GM19372 (cell line): ENCODE measurements around the gene AOX1.
"Not testable (repeated sequence)": the region's sequence is repeated elsewhere in the genome, so short reads cannot be mapped to it uniquely, and the experiment has no call there.

Experiments used
- ATAC-seq: cut with Tn5 transposase; IDR thresholded peaks from one replicate; pipeline ENCODE4 v1.9.1; 2021; ENCODE audit warnings: mild to moderate bottlenecking, low read depth, moderate library complexity; ENCODE audit not compliant: unreplicated experiment

AOX1 gene

DNA sequence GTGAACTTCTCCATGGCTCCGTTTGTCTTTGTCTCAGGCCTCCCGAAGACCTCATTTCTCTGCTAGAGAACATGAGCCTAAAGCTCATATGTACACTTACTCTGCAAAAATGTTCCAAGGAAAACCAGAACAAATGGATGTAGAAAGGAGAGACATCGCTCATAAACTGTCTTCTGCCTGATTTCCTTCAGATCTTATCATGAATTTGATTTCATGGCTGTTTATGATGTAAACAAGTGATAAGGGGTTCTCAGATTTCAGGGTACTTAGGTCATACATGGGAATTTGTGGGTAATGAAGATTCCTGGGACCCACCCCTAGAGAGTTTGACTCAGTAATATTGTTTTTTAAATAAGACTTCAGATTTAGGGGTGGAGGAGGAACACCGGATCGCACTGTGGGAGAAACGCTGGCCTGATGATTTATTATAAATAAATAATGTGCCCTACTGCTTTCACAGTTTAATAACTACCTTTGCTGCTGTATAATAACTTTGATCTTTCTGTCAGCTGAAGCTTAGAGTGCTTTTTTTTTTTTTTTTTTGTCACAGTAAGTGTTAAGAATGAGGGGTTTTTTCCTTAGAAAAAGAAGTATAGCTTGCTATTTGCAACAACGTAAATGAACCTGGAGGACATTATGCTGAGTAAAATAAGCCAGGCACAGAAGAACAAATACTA, 14.9 kb downstream of the AOX1 start:
- ATAC-seq: no peak

DNA sequence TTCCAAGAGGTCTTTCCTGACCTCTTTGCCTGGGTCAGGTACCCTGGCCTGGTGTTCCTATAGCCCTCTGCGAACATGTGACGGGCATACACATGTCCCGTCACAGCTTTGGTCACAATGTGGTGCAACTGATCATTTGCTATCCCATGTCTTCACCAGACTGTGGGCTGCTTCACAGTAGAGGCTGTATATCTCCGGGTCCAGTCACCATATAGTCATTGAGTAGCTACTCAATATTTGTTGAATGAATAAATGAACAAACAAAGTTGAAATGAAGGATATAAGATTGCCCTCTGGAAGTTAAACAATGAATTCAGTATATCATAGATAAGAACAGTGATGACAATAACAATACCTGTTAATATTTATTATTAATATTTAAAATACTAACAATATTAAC, 16.8 kb downstream of the AOX1 start:
- ATAC-seq: no peak

DNA sequence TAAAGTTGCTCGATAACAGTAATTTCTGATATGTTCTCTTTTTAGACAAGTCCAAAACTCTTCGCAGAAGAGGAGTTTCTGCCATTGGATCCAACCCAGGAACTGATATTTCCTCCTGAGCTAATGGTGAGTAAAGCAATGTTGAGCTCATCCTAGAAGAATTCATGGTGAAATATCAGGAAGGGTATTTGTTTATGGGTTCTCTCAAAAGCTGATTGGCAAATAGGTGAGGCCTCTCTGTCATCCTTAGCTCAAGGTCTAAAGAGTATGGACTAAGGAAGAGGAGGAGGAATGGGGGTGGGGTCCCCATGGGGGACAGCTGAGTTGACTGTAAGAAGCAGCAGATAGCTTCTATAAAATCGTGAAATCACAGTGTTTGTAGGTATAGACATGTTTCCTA, 18.2 kb downstream of the AOX1 start:
- no peak for ATAC-seq

DNA sequence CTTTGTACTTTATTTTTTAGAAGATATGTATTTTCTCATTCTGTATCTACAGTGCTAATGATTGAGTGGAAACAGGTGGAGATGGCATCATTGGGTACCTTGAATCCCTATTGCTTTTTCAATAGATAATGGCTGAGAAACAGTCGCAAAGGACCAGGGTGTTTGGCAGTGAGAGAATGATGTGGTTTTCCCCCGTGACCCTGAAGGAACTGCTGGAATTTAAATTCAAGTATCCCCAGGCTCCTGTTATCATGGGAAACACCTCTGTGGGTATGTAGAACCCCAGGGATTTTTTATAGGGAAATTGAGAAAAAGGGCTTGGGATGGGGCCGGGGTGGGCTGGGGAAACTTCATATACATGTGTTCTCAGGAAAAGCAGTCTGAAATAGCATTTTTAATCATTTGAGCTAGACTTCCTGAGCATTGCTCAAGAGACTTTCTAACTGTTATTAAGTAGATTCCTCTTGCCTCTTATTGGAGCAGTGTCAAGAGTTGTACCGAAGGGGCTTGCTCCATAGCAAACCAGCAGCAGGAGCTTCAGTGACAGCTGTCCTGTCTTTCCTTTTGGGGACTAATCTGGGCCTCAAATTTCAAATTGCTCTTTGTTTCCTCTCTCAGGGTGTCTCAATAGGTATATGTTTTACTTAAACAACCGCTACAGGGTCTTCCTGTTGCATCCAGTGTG, 18.9 kb downstream of the AOX1 start:
- ATAC-seq: no peak

DNA sequence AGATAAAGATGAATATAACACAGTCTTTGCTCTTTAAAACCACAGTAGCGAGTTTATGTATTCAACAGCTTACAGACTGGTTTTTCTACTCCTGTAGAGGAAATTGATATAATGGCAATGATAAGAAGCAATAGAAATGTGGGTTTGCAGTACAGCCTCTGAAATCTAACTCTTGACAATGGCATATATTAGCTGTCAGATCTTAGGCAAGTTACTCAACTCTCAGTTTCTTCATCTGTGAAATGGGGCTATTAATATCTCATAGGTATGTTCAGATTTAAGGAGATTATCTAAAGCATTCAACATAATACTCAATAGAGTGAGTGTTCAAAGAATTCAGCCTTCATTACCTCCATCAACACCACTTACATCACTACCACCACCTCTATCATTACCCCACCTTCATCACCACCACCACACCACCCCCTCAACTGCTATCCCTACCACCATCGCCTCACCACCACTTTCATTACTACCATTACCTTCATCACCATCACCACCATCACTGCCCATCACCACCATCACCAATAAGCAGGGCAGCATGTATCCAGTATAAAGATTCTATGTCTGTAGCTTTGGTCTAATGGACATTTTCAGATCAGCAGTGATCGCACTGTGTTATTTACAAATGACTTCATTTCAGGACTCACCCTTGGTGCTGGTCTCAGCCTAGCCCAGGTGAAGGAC, 22.7 kb downstream of the AOX1 start:
- no peak for ATAC-seq

DNA sequence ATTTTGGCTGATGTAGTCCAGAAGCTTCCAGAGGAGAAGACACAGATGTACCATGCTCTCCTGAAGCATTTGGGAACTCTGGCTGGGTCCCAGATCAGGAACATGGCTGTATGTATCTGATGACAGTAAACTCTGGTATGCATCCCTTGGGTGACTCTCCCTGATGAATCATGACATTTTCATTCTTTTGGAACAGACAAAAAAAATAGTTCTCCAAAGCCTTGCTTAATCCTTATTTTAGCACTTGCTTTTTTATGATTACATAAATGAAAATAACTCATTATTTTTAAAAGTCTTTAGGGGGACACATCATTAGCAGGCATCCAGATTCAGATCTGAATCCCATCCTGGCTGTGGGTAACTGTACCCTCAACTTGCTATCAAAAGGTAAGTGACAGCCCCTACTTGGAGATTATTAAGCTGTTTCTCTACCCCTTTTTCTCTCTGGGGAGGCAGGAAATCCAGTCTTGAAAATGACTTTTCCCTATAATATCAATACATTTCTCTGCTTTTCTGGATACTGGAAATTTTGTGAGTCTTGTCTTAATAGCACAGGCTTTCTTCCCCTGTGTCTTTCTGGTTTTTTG, 23.3 kb downstream of the AOX1 start:
- ATAC-seq: no peak

DNA sequence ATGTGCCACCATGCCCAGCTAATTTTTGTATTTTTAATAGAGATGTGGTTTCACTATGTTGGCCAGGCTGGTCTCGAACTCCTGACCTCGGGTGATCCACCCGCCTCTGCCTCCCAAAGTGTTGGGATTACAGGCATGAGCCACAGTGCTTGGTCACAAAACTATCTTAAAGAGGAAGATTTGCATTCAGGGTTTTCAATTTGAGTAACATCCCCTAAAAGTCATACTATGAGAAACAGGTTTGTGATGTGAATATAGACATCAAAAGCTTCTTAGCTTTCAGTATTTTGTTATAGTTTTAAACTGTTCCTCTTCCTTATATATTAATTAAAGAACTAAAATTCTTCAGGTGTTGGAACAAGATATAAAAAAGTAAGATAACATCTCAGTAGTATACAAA, 24.4 kb downstream of the AOX1 start:
- ATAC-seq: not testable (repeated sequence)

DNA sequence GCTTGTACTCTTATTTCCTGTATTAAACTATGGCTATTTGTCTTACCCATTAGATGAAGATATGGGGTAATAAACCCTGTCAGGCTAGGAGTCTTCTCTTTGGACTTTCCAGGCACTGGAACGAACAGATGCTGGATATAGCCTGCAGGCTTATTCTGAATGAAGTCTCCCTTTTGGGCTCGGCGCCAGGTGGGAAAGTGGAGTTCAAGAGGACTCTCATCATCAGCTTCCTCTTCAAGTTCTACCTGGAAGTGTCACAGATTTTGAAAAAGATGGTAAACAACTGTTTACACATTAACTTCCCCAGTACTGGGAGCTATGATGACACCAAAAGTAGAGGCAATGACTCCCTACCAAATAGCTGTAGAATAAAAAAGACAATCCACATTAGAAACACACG, 27.9 kb downstream of the AOX1 start:
- ATAC-seq: no peak

DNA sequence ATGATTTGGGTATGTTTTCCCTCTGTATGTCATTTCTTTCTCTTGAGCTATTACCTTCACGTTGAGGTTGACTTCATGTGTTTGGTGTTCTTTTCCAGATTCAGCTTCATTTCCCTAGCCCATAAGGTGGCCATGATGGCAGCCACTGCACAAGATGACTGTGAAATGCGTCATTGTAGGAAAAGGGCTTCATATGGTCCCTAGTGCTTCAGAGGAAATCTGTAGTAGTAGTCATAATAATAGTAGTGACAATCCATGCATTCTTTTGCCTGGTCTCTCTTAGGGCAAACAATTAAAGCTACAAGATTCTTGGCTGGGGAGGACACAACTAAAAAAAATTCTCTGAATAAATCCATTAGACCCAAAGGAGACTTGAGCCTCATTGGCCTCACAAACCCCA, 28.4 kb downstream of the AOX1 start:
- ATAC-seq: no peak

DNA sequence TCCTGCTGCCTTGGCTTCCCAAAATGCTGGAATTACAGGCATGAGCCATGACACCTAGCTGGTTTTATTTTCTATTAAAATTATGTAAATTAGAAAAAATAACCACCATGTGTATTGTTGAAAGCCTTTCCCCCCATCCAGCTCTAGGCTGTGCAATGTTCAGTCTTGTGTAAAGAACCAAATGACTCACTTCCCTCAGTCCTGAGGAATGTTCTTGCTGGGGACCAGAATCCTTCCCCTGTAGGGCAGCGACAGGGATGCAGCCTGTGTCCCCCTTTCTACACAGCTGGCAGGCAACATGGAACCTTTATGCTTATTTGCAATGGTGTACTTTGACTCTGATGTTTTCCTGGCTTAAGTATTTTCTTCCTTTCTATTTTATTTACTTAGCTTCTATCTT, 29.4 kb downstream of the AOX1 start:
- no peak for ATAC-seq

DNA sequence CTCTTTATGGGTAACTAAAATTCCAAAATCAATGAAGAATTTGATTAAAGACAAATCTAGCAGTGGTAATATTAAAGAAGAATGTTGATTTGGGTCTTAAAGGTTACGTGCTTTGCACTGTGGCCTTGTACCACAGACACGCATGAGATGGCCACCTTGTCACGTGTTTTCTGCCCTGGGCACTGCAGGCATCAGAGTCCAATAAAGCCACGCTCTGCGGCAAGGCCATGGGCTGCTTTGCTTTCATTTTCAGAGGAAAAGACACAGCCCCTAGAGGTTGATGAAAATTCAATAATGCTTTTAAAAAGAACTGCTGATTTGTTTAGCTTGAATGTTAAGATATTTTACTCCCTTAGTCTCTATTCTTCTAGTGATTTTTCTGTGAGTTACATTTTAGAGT, 30.4 kb downstream of the AOX1 start:
- ATAC-seq: no peak

DNA sequence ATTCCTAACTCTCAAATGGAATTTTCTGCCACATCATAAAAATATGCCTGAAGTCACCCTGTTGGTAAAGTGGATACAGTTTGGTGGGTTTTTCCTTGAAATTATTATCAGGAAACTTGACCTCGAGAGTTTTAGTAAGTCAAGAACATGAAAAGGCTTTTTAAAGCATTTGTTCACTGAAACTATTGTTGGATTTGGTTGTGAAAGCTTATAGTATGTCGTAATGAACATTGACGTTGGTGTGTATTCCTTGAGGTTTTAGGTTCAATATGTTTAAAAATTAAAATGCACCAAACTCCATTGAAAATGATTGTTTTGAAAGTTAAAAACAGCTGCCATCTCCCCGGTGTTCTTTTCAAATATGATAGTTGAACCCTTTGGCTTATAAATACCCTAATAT, 30.8 kb downstream of the AOX1 start:
- no peak for ATAC-seq

DNA sequence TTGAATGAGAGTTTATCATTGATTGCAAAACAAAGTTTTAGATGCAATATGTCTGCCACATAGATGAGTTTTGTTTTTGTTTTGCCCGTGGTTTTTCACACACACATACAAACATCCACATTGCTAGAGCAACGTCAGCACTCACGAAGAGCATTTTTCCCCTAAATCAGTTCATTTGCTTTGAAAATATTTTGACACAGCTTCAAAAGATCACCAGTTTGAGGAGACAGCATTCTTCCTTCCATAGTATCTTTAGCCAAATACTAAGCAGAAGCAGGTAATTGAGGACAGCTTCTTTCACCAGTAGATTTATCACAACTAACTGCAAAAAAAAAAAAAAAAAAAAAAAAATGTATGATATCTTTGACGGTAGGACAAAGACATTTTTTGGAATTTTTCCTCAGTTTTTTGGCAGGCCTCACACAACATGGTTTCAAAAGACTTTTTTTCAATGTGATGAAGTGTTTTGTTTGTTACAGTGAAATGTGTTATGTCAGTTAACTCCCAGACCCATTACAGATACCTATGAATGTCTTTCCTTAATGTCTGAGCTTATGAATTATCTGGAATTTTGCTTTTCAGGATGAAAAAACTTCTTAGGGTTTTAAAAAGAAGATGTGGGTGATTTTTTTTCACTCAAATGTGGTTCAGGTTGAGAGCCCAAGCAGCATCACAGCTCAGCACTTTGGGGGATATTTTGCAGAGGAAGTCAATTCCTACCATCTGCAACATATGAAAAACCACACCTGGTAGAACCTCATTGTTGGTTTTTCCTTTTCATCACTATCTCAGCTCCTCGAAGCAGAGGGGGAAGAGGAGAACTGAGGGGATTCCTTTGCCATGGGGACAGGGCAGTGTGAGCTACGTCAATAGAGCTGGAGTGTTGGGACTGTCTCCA, 31.6 kb downstream of the AOX1 start:
- ATAC-seq: no peak

DNA sequence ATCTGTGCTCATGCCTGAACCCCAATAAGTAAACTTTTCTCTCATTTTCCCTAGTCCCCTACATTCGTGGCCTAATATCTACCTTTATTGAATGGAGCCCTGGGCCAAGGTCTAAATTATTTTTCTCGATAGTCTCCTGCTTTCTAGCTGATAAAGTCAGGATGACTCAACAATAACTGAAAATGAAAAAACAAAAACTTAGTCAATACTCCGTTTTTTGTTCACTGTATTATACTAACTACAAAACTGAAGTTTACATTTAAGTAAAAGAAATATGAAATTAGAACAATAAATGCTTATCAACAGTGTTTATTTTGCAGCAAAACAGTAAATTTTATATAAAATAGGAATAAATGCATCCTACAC, 32.2 kb downstream of the AOX1 start:
- ATAC-seq: no peak

DNA sequence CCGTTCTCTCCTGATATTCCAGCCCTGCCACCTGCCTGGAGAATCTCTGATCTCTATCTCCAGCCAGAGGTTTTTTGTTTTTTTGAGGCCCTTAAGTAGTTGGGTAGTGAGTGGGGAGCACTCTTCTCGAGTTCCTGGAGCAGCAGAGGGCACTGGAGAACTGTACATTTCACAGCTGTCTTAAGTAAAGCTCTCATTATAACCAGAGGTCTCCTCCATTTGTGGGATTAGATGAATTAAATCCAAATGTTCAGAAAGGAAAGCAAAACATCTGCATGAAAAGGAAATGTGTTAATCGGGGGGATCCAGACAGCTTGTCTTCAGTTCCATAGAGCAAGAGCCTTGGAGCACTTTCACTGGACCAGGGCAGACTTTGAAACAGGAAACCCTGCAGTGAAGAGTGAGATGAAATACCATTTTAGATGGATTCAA, 32.8 kb downstream of the AOX1 start:
- no peak for ATAC-seq

DNA sequence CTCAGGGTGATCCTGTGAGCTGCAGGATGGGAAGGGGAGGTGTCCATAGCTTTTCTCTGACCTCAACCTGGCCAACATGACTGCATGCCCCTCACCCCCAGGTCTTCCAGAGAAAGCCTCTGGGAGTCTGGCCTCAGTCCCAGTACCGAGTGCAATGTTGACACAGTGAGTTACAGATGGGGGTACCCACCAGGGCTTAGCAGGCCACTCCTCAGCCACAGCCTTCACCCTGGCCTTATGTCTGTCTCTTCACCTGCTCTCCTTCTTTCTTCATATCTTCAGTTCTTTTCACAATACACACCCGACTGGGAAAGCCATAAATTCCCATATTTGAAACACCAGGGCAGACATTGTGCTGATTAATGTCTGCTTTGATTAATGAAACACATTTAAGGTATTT, 33.5 kb downstream of the AOX1 start:
- no peak for ATAC-seq

DNA sequence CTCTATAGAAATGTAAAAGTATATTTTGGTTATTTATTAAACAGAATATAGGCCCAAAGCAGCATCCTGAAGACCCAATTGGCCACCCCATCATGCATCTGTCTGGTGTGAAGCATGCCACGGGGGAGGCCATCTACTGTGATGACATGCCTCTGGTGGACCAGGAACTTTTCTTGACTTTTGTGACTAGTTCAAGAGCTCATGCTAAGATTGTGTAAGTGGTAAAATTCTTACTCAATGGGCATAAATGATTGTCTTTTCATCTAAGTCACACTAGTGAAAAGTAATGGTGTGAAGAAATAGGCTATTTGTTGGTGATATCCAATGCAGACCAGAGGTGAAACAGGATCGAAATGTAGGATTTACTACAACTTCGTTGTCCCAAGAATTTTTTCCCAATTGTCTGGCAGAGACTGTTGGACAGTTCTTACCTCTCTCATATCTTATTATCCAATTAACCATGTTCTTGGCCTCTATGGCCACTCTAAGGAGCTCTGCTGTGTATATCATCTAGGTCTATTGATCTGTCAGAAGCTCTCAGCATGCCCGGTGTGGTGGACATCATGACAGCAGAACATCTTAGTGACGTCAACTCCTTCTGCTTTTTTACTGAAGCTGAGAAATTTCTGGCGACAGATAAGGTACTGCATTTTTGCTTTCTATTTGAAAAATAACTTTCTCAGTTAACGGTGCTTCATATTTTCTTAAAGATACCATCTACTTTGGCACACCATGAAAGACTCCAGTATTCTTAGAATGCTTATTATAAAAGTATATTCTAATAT, 35.0 kb downstream of the AOX1 start:
- ATAC-seq: no peak

DNA sequence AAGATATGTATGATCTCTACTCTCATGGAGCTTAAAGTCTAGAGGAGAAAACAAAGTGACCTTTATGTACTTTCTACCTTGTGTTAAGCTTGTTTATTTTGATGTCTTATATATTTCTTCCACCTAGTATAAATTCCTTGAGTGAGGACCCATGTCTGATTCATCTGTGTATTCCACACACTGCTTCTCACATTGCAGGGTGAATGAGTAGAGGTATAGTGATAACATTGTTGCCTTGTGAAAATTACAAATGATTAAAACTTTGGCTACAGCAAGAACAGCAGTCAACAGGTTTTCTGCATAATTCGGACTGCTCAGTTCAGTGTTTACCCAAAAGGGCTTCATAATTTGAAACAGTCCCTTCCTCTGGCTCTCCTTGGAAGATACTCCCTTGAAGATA, 36.3 kb downstream of the AOX1 start:
- ATAC-seq: no peak

DNA sequence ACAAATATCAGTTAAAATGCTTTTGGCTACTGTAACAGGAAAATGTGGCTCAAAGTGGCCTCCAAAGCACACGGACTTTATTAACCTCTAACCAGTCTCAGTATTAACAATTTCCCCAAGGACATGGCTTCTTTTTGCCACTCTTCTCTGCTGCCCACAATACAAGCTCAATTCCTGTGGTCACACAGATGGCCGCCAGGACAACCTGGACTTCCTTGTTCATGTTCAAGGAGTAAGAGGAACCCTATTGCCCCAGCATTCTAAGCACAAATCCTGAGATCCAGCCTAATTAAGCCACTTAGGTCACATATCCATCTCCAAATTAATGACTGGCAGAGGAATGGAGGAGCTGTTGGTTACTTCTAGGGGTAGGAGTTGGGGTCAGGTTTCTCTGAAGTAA, 38.2 kb downstream of the AOX1 start:
- no peak for ATAC-seq

DNA sequence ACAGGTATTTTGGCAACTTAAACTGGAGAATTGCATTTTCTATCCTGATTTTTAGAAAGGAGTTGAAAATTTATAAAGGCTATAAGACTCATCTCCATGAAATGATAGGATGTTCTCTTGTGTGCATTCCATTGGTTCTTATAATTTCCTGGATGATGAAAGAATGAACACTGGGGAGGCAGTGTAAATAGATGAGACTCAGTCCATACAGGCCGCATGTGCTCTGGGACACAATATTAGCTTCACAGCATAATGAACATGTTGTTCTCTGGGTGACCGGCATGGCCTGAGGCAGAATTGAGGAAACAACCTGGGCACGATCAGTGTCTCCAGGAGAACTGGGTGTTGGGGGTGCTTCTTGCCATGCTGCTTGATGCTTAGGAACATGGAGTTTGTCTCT, 38.8 kb downstream of the AOX1 start:
- ATAC-seq: no peak
